ENCODE results near the gene SCAF4. TPM values are rescaled to one million over a fixed set of nuclear protein-coding genes. Genes with fewer than 3 reads are reported as not detected.

Gene SCAF4
- 5.8 and 6.2 TPM in 2 replicates for total RNA-seq

GRCh38 chr21:31731857-31732596 is at the start of gene SCAF4:
TSS of gene SCAF4 (minus strand) at chr21:31732118. CDS start at chr21:31731692, 426 bp downstream.

GRCh38 chr21:31659536-31660258 is 72.2 kb downstream of the SCAF4 start, which contains the start of gene SOD1:
TSS of gene SOD1 (plus strand) at chr21:31659693. CDS start at chr21:31659770, 77 bp downstream.

Other genes with a start within 250 kb of the SCAF4 start
- 206 and 281 TPM in 2 replicates for gene SOD1, start 72.4 kb downstream of the SCAF4 start, total RNA-seq
- 0.04 TPM in 1 of 2 replicates, not detected in the other for gene HUNK, start 140.9 kb upstream of the SCAF4 start, total RNA-seq

Data from hair follicular keratinocyte (primary cell).